Measurements from ENCODE around the gene TNFAIP3. TPM values are rescaled to one million over a fixed set of nuclear protein-coding genes. Genes with fewer than 3 reads are reported as not detected.

The TNFAIP3 gene
- 7.6 and 8.2 TPM in 2 replicates for total RNA-seq

GRCh38 chr6:137866914-137867684, at the start of gene TNFAIP3:
TSS of gene TNFAIP3 (plus strand) at chr6:137867259. CDS start at chr6:137871228, 3,969 bp downstream.

Other genes starting within 250 kb of the TNFAIP3 start
- 54.4 and 55.2 TPM in 2 replicates for gene PERP, start 240.2 kb downstream of the TNFAIP3 start, total RNA-seq

All from mammary microvascular endothelial cell (primary cell).